Activated CD4-positive, alpha-beta T cell treated with anti-CD3 and anti-CD28 coated beads, Interleukin-2, amount 50 U/mL, for 24 hours (primary cell): ENCODE results near the gene KMT2A.
"Not testable (repeated sequence)": the region's sequence is repeated elsewhere in the genome, so short reads cannot be mapped to it uniquely, and the experiment has no call there.

Experiments used
- DNase-seq, 2 donors: peaks; one replicate each; pipeline ENCODE4 v3.0.0-alpha.2; 2020; ENCODE audit warnings: low read depth in 1 of 2, low spot score in 1 of 2

The KMT2A gene

GRCh38 chr11:118434553-118435289 lies 1.6 kb upstream of the KMT2A start:
- peak in 1 of 2 donors; percentile 33 for DNase-seq

GRCh38 chr11:118435290-118435892 lies 901 bp upstream of the KMT2A start:
- peak; percentile 30 to 58 for DNase-seq

GRCh38 chr11:118436639-118437207 lies 431 bp downstream of the KMT2A start:
- peak in 1 of 2 donors; percentile 21 for DNase-seq

GRCh38 chr11:118437208-118438125 lies 1.2 kb downstream of the KMT2A start:
- DNase-seq = peak in 1 of 2 donors; percentile 33

- DNase-seq = peak; percentile 23 to 34
These were observed 2.1 kb downstream of the KMT2A start for GRCh38 chr11:118438314-118438931.

GRCh38 chr11:118439646-118440045 lies 3.4 kb downstream of the KMT2A start:
- no peak for DNase-seq

GRCh38 chr11:118441770-118442275 lies 5.5 kb downstream of the KMT2A start:
- DNase-seq = no peak

- DNase-seq = no peak
These were observed 6.0 kb downstream of the KMT2A start for GRCh38 chr11:118442301-118442700.

GRCh38 chr11:118442908-118443589 lies 6.8 kb downstream of the KMT2A start:
- no peak for DNase-seq

GRCh38 chr11:118443590-118444218 lies 7.4 kb downstream of the KMT2A start:
- DNase-seq = no peak

GRCh38 chr11:118447423-118447822 lies 11.1 kb downstream of the KMT2A start:
- DNase-seq = no peak

- DNase-seq = no peak
These were observed 12.0 kb downstream of the KMT2A start for GRCh38 chr11:118448294-118448693.

- DNase-seq = no peak
These were observed 13.1 kb downstream of the KMT2A start for GRCh38 chr11:118449316-118449918.

GRCh38 chr11:118450451-118450850 lies 14.2 kb downstream of the KMT2A start:
- DNase-seq = no peak

GRCh38 chr11:118462178-118462577 lies 25.9 kb downstream of the KMT2A start:
- no peak for DNase-seq

GRCh38 chr11:118468968-118469367 lies 32.7 kb downstream of the KMT2A start:
- DNase-seq = not testable (repeated sequence)

GRCh38 chr11:118471030-118471429 lies 34.7 kb downstream of the KMT2A start:
- DNase-seq = no peak

- no peak for DNase-seq
These were observed 37.2 kb downstream of the KMT2A start for GRCh38 chr11:118473537-118473936.

GRCh38 chr11:118476676-118477075 lies 40.4 kb downstream of the KMT2A start:
- no peak for DNase-seq
